Cardiac muscle cell (in vitro differentiated cells and primary cell): ENCODE measurements around the gene ADAM12. TPM values are rescaled to one million over a fixed set of nuclear protein-coding genes. Genes with fewer than 3 reads are reported as not detected.
A peak's percentile ranks its signal among the peaks of the same experiment; 100 is the strongest.

Source experiments
- DNase-seq, 2 donors: peaks; one replicate each; pipeline versions ENCODE4 v3.0.0 to v3.0.0-alpha.2; 2010 to 2017; ENCODE audit warnings: low read depth in 1 of 2, low spot score in 1 of 2
- H3K27ac ChIP-seq: fragments of 200-600 bp; sonication (generic); 2 replicates; pipeline ENCODE4 v1.5.1; 2016
- H3K27me3 ChIP-seq: fragments of 200-600 bp; sonication (generic); 2 replicates; pipeline ENCODE4 v1.6.0; 2016; ENCODE audit warnings: control low read depth
- H3K36me3 ChIP-seq: fragments of 200-600 bp; sonication (generic); 2 replicates; pipeline ENCODE4 v1.5.1; 2016; ENCODE audit warnings: control low read depth
- H3K4me1 ChIP-seq: fragments of 200-600 bp; sonication (generic); 2 replicates; pipeline ENCODE4 v1.8.1; 2017; ENCODE audit warnings: low read depth, mild to moderate bottlenecking, mixed run types
- H3K4me3 ChIP-seq: fragments of 200-600 bp; sonication (generic); 2 replicates; pipeline ENCODE4 v1.5.1; 2016; ENCODE audit warnings: mild to moderate bottlenecking
- H3K9me3 ChIP-seq: fragments of 200-600 bp; sonication (generic); 2 replicates; pipeline ENCODE4 v1.5.1; 2017; ENCODE audit warnings: low read depth, mild to moderate bottlenecking, control low read depth
- CTCF ChIP-seq: IDR thresholded peaks from 2 replicates; pipeline ENCODE4 v1.5.1; 2012; ENCODE audit warnings: low read depth, mild to moderate bottlenecking, low read length
- polyA plus RNA-seq: library from polyadenylated mRNA; unstranded; fragments of >200 nt; fragmentation: Nextera tagmentation; extraction: Ambion mirVana; gene quantifications from 2 replicates; pipeline ENCODE4 v1.2.1, GENCODE V29; 2016
- total RNA-seq: library from RNA; depleted of rRNA; stranded (reverse); fragments of >200 nt; gene quantifications from 2 replicates; pipeline ENCODE4 v1.2.3, GENCODE V29; 2016

Gene ADAM12
- total and polyA plus RNA-seq, 2 experiments from 2014 or later, result 0.18 to 1.1 TPM

DNA sequence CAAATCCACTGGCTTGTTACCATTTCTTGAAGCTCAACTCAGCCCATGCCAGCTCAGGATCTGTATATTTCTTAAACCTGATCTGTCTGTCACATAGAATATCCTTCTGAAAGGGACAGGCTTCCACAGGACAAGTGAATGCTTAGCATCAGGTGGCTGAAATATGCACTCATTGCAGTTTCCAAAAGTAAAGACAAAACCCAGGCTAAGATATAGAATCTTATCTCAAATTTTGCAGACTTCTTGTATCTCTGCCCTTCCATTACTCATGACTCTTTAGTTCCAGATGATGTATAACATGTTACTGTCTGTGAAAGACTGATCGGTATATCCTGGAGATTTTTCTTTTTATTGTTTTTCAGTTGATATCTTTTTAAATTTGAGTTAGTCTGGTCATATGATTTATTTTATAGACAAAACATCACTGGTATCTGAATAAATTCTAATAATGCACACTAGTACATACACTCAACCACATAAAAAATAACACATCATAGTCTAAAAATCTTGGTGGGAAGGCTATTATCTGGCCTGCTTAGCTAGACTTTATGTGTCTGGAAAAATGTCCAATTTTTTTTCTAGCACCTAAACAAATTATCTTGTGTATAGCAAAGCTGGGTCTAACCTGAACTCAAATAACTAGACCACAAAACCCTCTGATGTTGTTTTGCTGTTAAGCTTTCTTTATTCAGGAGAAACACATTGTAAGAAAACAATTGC lies 182.6 kb downstream of the ADAM12 start:
- H3K4me3 ChIP-seq, result no peak overlapping the region
- peaks cover 25% of the 10 kb centered on the region for H3K4me1 ChIP-seq
- H3K27me3 ChIP-seq, result no peaks in the 10 kb centered on the region
- no peaks in the 10 kb centered on the region for H3K36me3 ChIP-seq
- TF ChIP-seq CTCF, result no peak
- H3K9me3 ChIP-seq, result no peaks in the 10 kb centered on the region
- no peak overlapping the region for H3K27ac ChIP-seq
- no peak for DNase-seq

DNA sequence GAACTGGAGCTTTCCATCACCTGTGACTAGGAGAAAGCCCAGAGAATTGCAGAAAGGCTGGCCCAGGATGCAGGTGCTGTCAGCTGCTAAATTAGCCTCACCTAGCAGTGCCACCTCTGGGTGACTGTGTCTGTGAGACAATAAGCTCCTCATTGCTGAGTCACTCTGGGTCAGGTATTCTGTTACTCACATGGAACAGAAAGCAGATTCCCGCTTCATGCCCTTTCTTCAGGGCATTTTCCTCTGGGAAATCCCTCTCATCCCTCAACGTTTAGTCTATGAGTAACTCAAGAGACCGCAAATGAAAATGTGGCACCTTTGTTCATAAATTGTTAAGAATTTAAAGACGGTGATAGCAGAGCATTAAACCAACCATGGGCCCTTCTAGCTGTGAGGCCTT lies 184.0 kb downstream of the ADAM12 start:
- no peaks in the 10 kb centered on the region for H3K36me3 ChIP-seq
- no peaks in the 10 kb centered on the region for H3K27me3 ChIP-seq
- DNase-seq, result no peak
- no peak for TF ChIP-seq CTCF
- no peak overlapping the region for H3K27ac ChIP-seq
- peaks cover 18% of the 10 kb centered on the region for H3K4me1 ChIP-seq
- no peak overlapping the region for H3K4me3 ChIP-seq
- H3K9me3 ChIP-seq, result no peaks in the 10 kb centered on the region

DNA sequence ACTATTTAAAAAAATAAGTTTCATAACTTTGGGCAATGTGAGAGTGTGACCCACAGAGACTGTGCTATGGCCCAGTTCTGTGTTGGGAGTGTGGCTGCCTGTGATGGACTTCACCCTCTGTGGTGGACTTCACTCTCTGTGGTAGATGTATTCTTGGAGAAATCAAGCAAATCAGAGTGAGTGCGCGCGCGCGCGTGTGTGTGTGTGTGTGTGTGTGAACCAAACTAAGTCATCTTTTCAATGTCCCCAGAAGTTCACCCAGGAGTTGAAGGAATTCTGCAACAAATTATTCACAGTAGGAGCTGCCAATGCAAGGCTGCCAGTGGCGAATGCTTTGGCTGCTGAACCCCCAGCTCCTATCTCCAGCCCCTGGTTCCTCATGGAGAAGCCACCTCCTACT lies 184.5 kb downstream of the ADAM12 start:
- Histone ChIP-seq H3K27me3 (no peaks in the 10 kb centered on the region), H3K4me3 (no peak overlapping the region), H3K27ac (no peak overlapping the region), H3K4me1 (peaks cover 13% of the 10 kb centered on the region), H3K36me3 (no peaks in the 10 kb centered on the region), H3K9me3 (no peaks in the 10 kb centered on the region)
- no peak for TF ChIP-seq CTCF
- DNase-seq, result no peak

DNA sequence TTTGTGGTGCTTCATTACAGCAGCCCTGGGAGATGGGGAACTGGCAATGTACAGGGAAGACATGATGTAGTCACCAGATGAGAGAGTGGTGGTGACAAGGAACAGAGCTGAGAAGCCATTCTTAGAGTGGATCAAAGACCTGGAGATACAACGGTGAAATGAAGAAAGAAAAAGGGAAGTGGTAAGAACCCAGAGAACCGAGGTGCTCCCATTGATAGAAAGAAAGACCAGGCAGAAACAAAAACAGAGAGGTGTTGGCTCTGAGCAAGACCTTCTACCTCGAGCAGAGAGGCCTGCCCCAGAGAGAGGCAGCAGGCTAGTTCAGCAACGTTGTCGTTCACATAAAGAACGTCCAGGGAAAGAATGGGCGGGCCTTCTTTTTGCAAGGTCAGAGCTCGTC lies 186.7 kb downstream of the ADAM12 start:
- no peaks in the 10 kb centered on the region for H3K9me3 ChIP-seq
- DNase-seq, result no peak
- H3K4me3 ChIP-seq, result no peak overlapping the region
- H3K27ac ChIP-seq, result no peak overlapping the region
- no peaks in the 10 kb centered on the region for H3K36me3 ChIP-seq
- H3K27me3 ChIP-seq, result no peaks in the 10 kb centered on the region
- H3K4me1 ChIP-seq, result peaks cover 12% of the 10 kb centered on the region
- no peak for TF ChIP-seq CTCF

DNA sequence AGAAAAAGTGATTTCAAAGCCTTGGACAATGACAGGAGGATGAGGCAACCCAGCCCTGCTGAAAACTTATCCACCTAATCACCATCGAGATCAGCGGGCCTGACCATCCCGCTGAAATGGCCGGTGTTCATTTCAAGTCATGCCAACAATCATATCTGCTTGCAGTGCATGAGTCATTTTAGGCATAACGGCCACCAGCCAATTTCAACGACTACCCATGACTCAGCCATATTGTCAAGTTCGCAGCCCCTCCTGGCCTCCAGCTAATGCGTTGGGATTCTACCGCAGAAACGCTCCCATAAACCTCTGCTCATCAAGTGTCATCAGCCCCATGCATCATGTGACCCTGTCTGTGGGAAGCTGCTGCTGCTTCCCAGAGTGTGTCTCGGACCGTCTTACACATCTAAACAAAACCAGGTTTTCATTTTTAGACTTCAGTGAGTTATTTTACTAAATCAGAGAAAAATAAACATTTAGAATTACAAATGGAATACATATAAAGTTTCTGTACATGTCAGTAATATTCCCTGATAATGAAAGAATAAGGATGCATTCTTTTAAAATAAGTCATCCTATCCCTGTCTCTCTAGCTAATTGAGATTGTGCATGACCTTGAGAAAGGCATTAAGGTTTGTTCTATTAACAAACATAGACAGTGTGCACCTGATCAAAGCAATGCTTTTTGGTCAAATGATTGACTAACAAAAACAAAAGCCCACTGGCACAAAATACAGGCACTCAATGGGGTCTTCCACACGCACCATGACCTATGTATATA lies 188.9 kb downstream of the ADAM12 start:
- Histone ChIP-seq H3K27ac (no peak overlapping the region), H3K27me3 (no peaks in the 10 kb centered on the region), H3K4me1 (peaks cover 12% of the 10 kb centered on the region), H3K4me3 (no peak overlapping the region), H3K36me3 (no peaks in the 10 kb centered on the region), H3K9me3 (no peaks in the 10 kb centered on the region)
- DNase-seq, result peak in 1 of 2 donors; percentile 95
- TF ChIP-seq CTCF, result no peak
